Measurements from ENCODE around the gene MPND. TPM values are rescaled to one million over a fixed set of nuclear protein-coding genes. Genes with fewer than 3 reads are reported as not detected.

MPND gene
- total and polyA plus RNA-seq, 2 of the 13 experiments (the other 11 are each of a cell fraction or from before 2014, with no cell fraction given), result 10.8 to 15.8 TPM

- TF ChIP-seq ZBTB2 (CRISPR knock-in tag; IDR thresholded peaks at IDR 0.05; ENCODE audit: low read depth) (no peak), CAMTA2 (CRISPR knock-in tag; IDR thresholded peaks at IDR 0.05; ENCODE audit: borderline replicate concordance) (no peak), EED (CRISPR knock-in tag; IDR thresholded peaks at IDR 0.05) (no peak), NFE2L1 (CRISPR knock-in tag; IDR thresholded peaks at IDR 0.05; ENCODE audit: borderline replicate concordance) (no peak), ZNF598 (CRISPR knock-in tag; IDR thresholded peaks at IDR 0.05; ENCODE audit: borderline replicate concordance) (no peak), ZNF577 (CRISPR knock-in tag; IDR thresholded peaks at IDR 0.05; ENCODE audit: borderline replicate concordance, low read depth) (no peak), ZNF768 (CRISPR knock-in tag; IDR thresholded peaks at IDR 0.05) (no peak), ZNF337 (CRISPR knock-in tag; IDR thresholded peaks at IDR 0.05; ENCODE audit: borderline replicate concordance, low read depth) (peak; percentile 43; the same call in 1 of the 2 replicates), BHLHE40 (IDR thresholded peaks at IDR 0.05; ENCODE audit: low read length) (0 out of 2 replicates have a peak, but pooled peaks have one; percentile 29), FOXC1 (CRISPR knock-in tag; IDR thresholded peaks at IDR 0.05; ENCODE audit: borderline replicate concordance) (peak; percentile 42; the same call in 1 of the 2 replicates), ZBTB20 (CRISPR knock-in tag; IDR thresholded peaks at IDR 0.05; ENCODE audit: borderline replicate concordance, low read depth) (no peak), ZNF160 (CRISPR knock-in tag; IDR thresholded peaks at IDR 0.05) (0 out of 2 replicates have a peak, but pooled peaks have one; percentile 23), MZF1 (CRISPR knock-in tag; IDR thresholded peaks at IDR 0.05; ENCODE audit: borderline replicate concordance) (no peak), ZBTB26 (CRISPR knock-in tag; IDR thresholded peaks at IDR 0.05; ENCODE audit: borderline replicate concordance) (no peak), THAP11 (CRISPR knock-in tag; IDR thresholded peaks at IDR 0.05) (peak; percentile 8; the same call in 1 of the 2 replicates), BORCS8-MEF2B (CRISPR knock-in tag; IDR thresholded peaks at IDR 0.05) (0 out of 2 replicates have a peak, but pooled peaks have one; percentile 20), THRA (CRISPR knock-in tag; IDR thresholded peaks at IDR 0.05; ENCODE audit: borderline replicate concordance) (peak; percentile 81; the same call in 1 of the 2 replicates), SYNCRIP (IDR thresholded peaks at IDR 0.05; ENCODE audit: insufficient read depth, low read depth, low read length) (no peak), SNAI1 (CRISPR knock-in tag; IDR thresholded peaks at IDR 0.05; ENCODE audit: borderline replicate concordance) (no peak), ZNF513 (CRISPR knock-in tag; conservative IDR thresholded peaks at IDR 0.05) (no peak), ZNF674 (CRISPR knock-in tag; IDR thresholded peaks at IDR 0.05; ENCODE audit: low read depth) (no peak), TGIF2 (CRISPR knock-in tag; IDR thresholded peaks at IDR 0.05) (0 out of 2 replicates have a peak, but pooled peaks have one; percentile 41), ZFP90 (CRISPR knock-in tag; IDR thresholded peaks at IDR 0.05; ENCODE audit: borderline replicate concordance) (0 out of 2 replicates have a peak, but pooled peaks have one; percentile 56), MEIS2 (CRISPR knock-in tag; IDR thresholded peaks at IDR 0.05) (0 out of 2 replicates have a peak, but pooled peaks have one; percentile 48), ZNF335 (CRISPR knock-in tag; IDR thresholded peaks at IDR 0.05) (0 out of 2 replicates have a peak, but pooled peaks have one; percentile 22)
Measured at GRCh38 chr19:4337906-4338440, 5.4 kb upstream of the MPND start (continued).

Measured in HepG2 (cell line).